IMR-90 (cell line): ENCODE results near the gene DAB2. TPM values are rescaled to one million over a fixed set of nuclear protein-coding genes. Genes with fewer than 3 reads are reported as not detected.

Source experiments
- ATAC-seq: fragments of 200-7000 bp; cut with Tn5 transposase; 2 replicates; pipeline ENCODE4 v1.9.1; 2020; ENCODE audit warnings: low read depth, mild to moderate bottlenecking, moderate library complexity
- BruUV-seq: library from RNA; stranded (reverse); fragments of 400-500 nt; replicated peaks from 2 replicates; lab custom pipeline; 2021; lab: Mats Ljungman, UMichigan
- CTCF ChIA-PET: fragments of 300-600 bp; formaldehyde crosslinking; extraction: SDS; loops from one replicate; lab custom pipeline; 2021; ENCODE audit warnings: antibody characterized with exemption; lab: Yijun Ruan, JAX
- POLR2A ChIA-PET: fragments of 300-600 bp; sonication (Branson Sonifier 250); formaldehyde crosslinking; loops from one replicate; lab custom pipeline; 2022; ENCODE audit warnings: antibody characterized with exemption; ENCODE audit not compliant: unreplicated experiment; lab: Charles Lee
- DNase-seq: peaks from one replicate; pipeline ENCODE4 v3.0.0; 2013
- H2AFZ ChIP-seq: replicated peaks from 2 replicates; pipeline ENCODE3; 2013; ENCODE audit warnings: low read length, mild to moderate bottlenecking; ENCODE audit not compliant: poor library complexity
- H2AK5ac ChIP-seq: 2 replicates; pipeline ENCODE4 v1.6.1; 2013; ENCODE audit warnings: low read depth, low read length, inconsistent platforms
- H2AK9ac ChIP-seq: replicated peaks from 2 replicates; pipeline ENCODE3; 2013; ENCODE audit warnings: mild to moderate bottlenecking, low read depth, low read length, moderate library complexity; ENCODE audit not compliant: poor library complexity
- H2BK120ac ChIP-seq: 2 replicates; pipeline ENCODE4 v1.6.1; 2013; ENCODE audit warnings: low read depth, low read length, inconsistent platforms
- H2BK15ac ChIP-seq: 3 replicates; pipeline ENCODE4 v1.6.1; 2013; ENCODE audit warnings: low read depth, low read length, inconsistent platforms
- H2BK20ac ChIP-seq: 2 replicates; pipeline ENCODE4 v1.6.1; 2013; ENCODE audit warnings: low read depth, mild to moderate bottlenecking, inconsistent platforms, low read length, moderate library complexity
- H2BK5ac ChIP-seq: 2 replicates; pipeline ENCODE4 v1.6.1; 2013; ENCODE audit warnings: mild to moderate bottlenecking, low read depth, low read length, inconsistent platforms; ENCODE audit not compliant: poor library complexity, severe bottlenecking
- H3K14ac ChIP-seq: replicated peaks from 2 replicates; pipeline ENCODE4 v1.6.1; 2013; ENCODE audit warnings: low read depth, low read length, inconsistent platforms
- H3K18ac ChIP-seq: 2 replicates; pipeline ENCODE4 v1.6.1; 2013; ENCODE audit warnings: low read depth, low read length, control low read depth
- H3K23ac ChIP-seq: 2 replicates; pipeline ENCODE4 v1.6.1; 2013; ENCODE audit warnings: low read depth, low read length, inconsistent platforms
- H3K27ac ChIP-seq: 2 replicates; pipeline ENCODE4 v1.5.1; 2013; ENCODE audit warnings: mild to moderate bottlenecking, control low read depth, low read length; ENCODE audit not compliant: insufficient read depth
- H3K27me3 ChIP-seq: 2 replicates; pipeline ENCODE4 v1.6.1; 2013; ENCODE audit warnings: low read length; ENCODE audit not compliant: control insufficient read depth, insufficient read depth
- H3K36me3 ChIP-seq: 2 replicates; pipeline ENCODE4 v1.6.1; 2013; ENCODE audit warnings: low read length, mixed read lengths; ENCODE audit not compliant: control insufficient read depth, insufficient read depth
- H3K4ac ChIP-seq: 2 replicates; pipeline ENCODE4 v1.6.1; 2013; ENCODE audit warnings: low read depth, low read length, inconsistent platforms
- H3K4me1 ChIP-seq: 2 replicates; pipeline ENCODE4 v1.6.1; 2013; ENCODE audit warnings: low read length, mixed read lengths; ENCODE audit not compliant: control insufficient read depth, insufficient read depth
- H3K4me2 ChIP-seq: 2 replicates; pipeline ENCODE4 v1.6.1; 2013; ENCODE audit warnings: low read depth, mild to moderate bottlenecking, control low read depth, low read length, moderate library complexity
- H3K4me3 ChIP-seq: 2 replicates; pipeline ENCODE4 v1.5.1; 2013; ENCODE audit warnings: low read depth, mild to moderate bottlenecking, control low read depth, low read length, moderate library complexity; ENCODE audit not compliant: insufficient read depth
- H3K56ac ChIP-seq: 2 replicates; pipeline ENCODE4 v1.6.1; 2013; ENCODE audit warnings: low read length, inconsistent platforms; ENCODE audit not compliant: insufficient read depth; ENCODE audit errors: extremely low read depth
- H3K79me1 ChIP-seq, 2 experiments: 2 replicates each; pipeline ENCODE4 v1.6.1; 2013; ENCODE audit warnings: low read length in 2 of 2, inconsistent platforms in 1 of 2, low read depth in 1 of 2
- H3K9ac ChIP-seq: 2 replicates; pipeline ENCODE4 v1.6.1; 2013; ENCODE audit warnings: low read depth, low read length, control low read depth
- H3K9me1 ChIP-seq: 2 replicates; pipeline ENCODE4 v1.6.1; 2013; ENCODE audit warnings: low read length, inconsistent platforms; ENCODE audit not compliant: insufficient read depth
- H3K9me3 ChIP-seq: 2 replicates; pipeline ENCODE4 v1.6.1; 2013; ENCODE audit warnings: low read length; ENCODE audit not compliant: control insufficient read depth, insufficient read depth
- H4K20me1 ChIP-seq: 2 replicates; pipeline ENCODE4 v1.6.1; 2013; ENCODE audit warnings: low read length, inconsistent platforms; ENCODE audit not compliant: insufficient read depth
- H4K5ac ChIP-seq: 2 replicates; pipeline ENCODE4 v1.6.1; 2013; ENCODE audit warnings: mild to moderate bottlenecking, low read depth, low read length, control low read depth
- H4K8ac ChIP-seq, 2 experiments: 2 replicates each; pipeline ENCODE4 v1.6.1; 2013; ENCODE audit warnings: low read depth in 2 of 2, low read length in 2 of 2, control low read depth in 1 of 2, inconsistent platforms in 1 of 2
- H4K91ac ChIP-seq: 2 replicates; pipeline ENCODE4 v1.6.1; 2013; ENCODE audit warnings: low read depth, low read length, inconsistent platforms; ENCODE audit not compliant: insufficient read depth
- BHLHE40 ChIP-seq: fragments of 150-350 bp; IDR thresholded peaks from 2 replicates; pipeline ENCODE4 v1.6.1; 2016; ENCODE audit warnings: mild to moderate bottlenecking, low read depth, low read length
- CEBPB ChIP-seq: IDR thresholded peaks from 2 replicates; pipeline ENCODE4 v1.6.1; 2012; ENCODE audit warnings: low read depth, low read length, improper control_type of control experiment
- CHD1 ChIP-seq: IDR thresholded peaks from 2 replicates; pipeline ENCODE4 v1.6.1; 2012; ENCODE audit warnings: low read depth, low read length, improper control_type of control experiment
- CTCF ChIP-seq: conservative IDR thresholded peaks from 2 replicates; pipeline ENCODE4 v1.5.1; 2012; ENCODE audit warnings: mild to moderate bottlenecking, low read depth, low read length, improper control_type of control experiment
- ELK1 ChIP-seq: fragments of 150-350 bp; IDR thresholded peaks from 2 replicates; pipeline ENCODE4 v1.6.1; 2016; ENCODE audit warnings: low read depth, mild to moderate bottlenecking, low read length, moderate library complexity, borderline replicate concordance
- FOS ChIP-seq: fragments of 150-350 bp; IDR thresholded peaks from 2 replicates; pipeline ENCODE4 v1.6.1; 2016; ENCODE audit warnings: low read depth, low read length
- MAFK ChIP-seq: IDR thresholded peaks from 2 replicates; pipeline ENCODE4 v1.6.1; 2012; ENCODE audit warnings: low read depth, low read length, improper control_type of control experiment
- MAZ ChIP-seq: IDR thresholded peaks from 2 replicates; pipeline ENCODE4 v1.6.1; 2012; ENCODE audit warnings: low read depth, mild to moderate bottlenecking, low read length, improper control_type of control experiment, moderate library complexity, borderline replicate concordance
- MXI1 ChIP-seq: IDR thresholded peaks from 2 replicates; pipeline ENCODE4 v1.6.1; 2012; ENCODE audit warnings: low read depth, mild to moderate bottlenecking, low read length, moderate library complexity, borderline replicate concordance
- NFE2L2 ChIP-seq: fragments of 150-350 bp; IDR thresholded peaks from 2 replicates; pipeline ENCODE4 v1.6.1; 2016; ENCODE audit warnings: low read depth, mild to moderate bottlenecking, low read length
- POLR2A ChIP-seq: IDR thresholded peaks from 2 replicates; pipeline ENCODE4 v1.6.1; 2012; ENCODE audit warnings: mild to moderate bottlenecking, low read depth, low read length
- RAD21 ChIP-seq: IDR thresholded peaks from 2 replicates; pipeline ENCODE4 v1.6.1; 2012; ENCODE audit warnings: low read length, improper control_type of control experiment
- RCOR1 ChIP-seq: IDR thresholded peaks from 2 replicates; pipeline ENCODE4 v1.6.1; 2012; ENCODE audit warnings: mild to moderate bottlenecking, low read length, improper control_type of control experiment; ENCODE audit not compliant: insufficient replicate concordance
- RFX5 ChIP-seq: IDR thresholded peaks from 2 replicates; pipeline ENCODE4 v1.8.0; 2012; ENCODE audit warnings: low read depth, mild to moderate bottlenecking, low read length, moderate library complexity
- SMC3 ChIP-seq: fragments of 150-350 bp; IDR thresholded peaks from 2 replicates; pipeline ENCODE4 v1.6.1; 2016; ENCODE audit warnings: low read depth, mild to moderate bottlenecking, antibody characterized with exemption, low read length, moderate library complexity
- USF2 ChIP-seq: fragments of 150-350 bp; IDR thresholded peaks from 2 replicates; pipeline ENCODE4 v1.6.1; 2017; ENCODE audit warnings: mild to moderate bottlenecking, antibody characterized with exemption, low read length, low read depth
- WGBS, 2 experiments: methylation state at CpG; one replicate each; pipeline versions ENCODE4 v1.1.5 to v1.1.7; 2013; ENCODE audit warnings: missing lambda C conversion rate in 2 of 2; ENCODE audit not compliant: insufficient read length in 1 of 2; ENCODE audit errors: extremely low coverage in 2 of 2; 5-methylcytosine and 5-hydroxymethylcytosine counted together
- dilution Hi-C: fragments of 300-500 bp; cut with HindIII; formaldehyde crosslinking; loops from one replicate; pipeline ENCODE4 v1.14.3; 2018; ENCODE audit warnings: low sequenced_read_pairs; ENCODE audit not compliant: unreplicated experiment
- in situ Hi-C: fragments of 300-500 bp; cut with MboI; formaldehyde crosslinking; loops from 3 replicates; pipeline ENCODE4 v1.14.3; 2019; ENCODE audit warnings: low sequenced_read_pairs, inconsistent platforms, mixed read lengths
- intact Hi-C: fragments of 100-400 bp; cut with micrococcal nuclease; formaldehyde crosslinking; loops from 2 replicates; pipeline ENCODE4 v1.10.0; 2022
- polyA plus RNA-seq, 3 experiments: library from polyadenylated mRNA; depleted of rRNA; stranded (reverse); fragments of >200 nt; gene quantifications; 2 replicates each; pipeline ENCODE4 v1.2.3, GENCODE V29; 2012; ENCODE audit warnings: low replicate concordance in 1 of 3
- total RNA-seq: library from RNA; depleted of rRNA; stranded (reverse); fragments of >200 nt; gene quantifications from 2 replicates; pipeline ENCODE4 v1.2.3, GENCODE V29; 2012

Gene DAB2
- total and polyA plus RNA-seq, 2 of the 4 experiments (the other 2 are of a cell fraction) = 50.0 to 101 TPM

- no peaks in the 10 kb centered on the region for H3K9me3 ChIP-seq
- no peaks in the 10 kb centered on the region for H3K9me1 ChIP-seq
- no peak for DNase-seq
- no peak overlapping the region for H4K5ac ChIP-seq
- no peaks in the 10 kb centered on the region for H3K79me1 ChIP-seq
- H4K8ac ChIP-seq = no peak overlapping the region
- H3K36me3 ChIP-seq = no peaks in the 10 kb centered on the region
- no peak overlapping the region for H3K14ac ChIP-seq
- no peaks in the 10 kb centered on the region for H4K20me1 ChIP-seq
- no peak overlapping the region for H2AK5ac ChIP-seq
- in situ Hi-C loops (no loop called here), intact Hi-C loops (no loop called here), dilution Hi-C loops (no loop called here)
- H2AFZ ChIP-seq = no peak overlapping the region
- no peak overlapping the region for H2BK15ac ChIP-seq
- H3K4me3 ChIP-seq = no peak overlapping the region
- no peak overlapping the region for H2AK9ac ChIP-seq
- H2BK5ac ChIP-seq = no peak overlapping the region
- no peak overlapping the region for H2BK20ac ChIP-seq
- no peak overlapping the region for H3K9ac ChIP-seq
- H3K4me2 ChIP-seq = no peak overlapping the region
- WGBS, 2 experiments = no CpG with 5 or more reads among the region's 1 CpG
- POLR2A ChIA-PET = no interaction called here
- H3K27ac ChIP-seq = no peak overlapping the region
- H3K18ac ChIP-seq = no peak overlapping the region
- H3K27me3 ChIP-seq = peaks cover 10% of the 10 kb centered on the region; the same call in 1 of the 2 replicates
- no peak overlapping the region for H3K23ac ChIP-seq
- TF ChIP-seq CEBPB (no peak), RFX5 (no peak), SMC3 (no peak), RCOR1 (no peak), POLR2A (no peak), MAFK (no peak), MXI1 (no peak), BHLHE40 (no peak), RAD21 (no peak), NFE2L2 (no peak), MAZ (no peak), USF2 (no peak), ELK1 (no peak), CHD1 (no peak), CTCF (no peak), FOS (no peak)
- no peak overlapping the region for H3K56ac ChIP-seq
- H2BK120ac ChIP-seq = no peak overlapping the region
- ATAC-seq = no peak
- no peaks in the 10 kb centered on the region for H3K4me1 ChIP-seq
- CTCF ChIA-PET = interaction anchor here (1.3 kb wide), 1 partner anchor 10 kb away, joined by 3 read pairs; no protein-coding TSS in a partner anchor
- no peak overlapping the region for H3K4ac ChIP-seq
- H4K91ac ChIP-seq = no peak overlapping the region
- no TSS peak for BruUV-seq
Observed at GRCh38 chr5:39337252-39337915, 87.4 kb downstream of the DAB2 start.
